Activated CD4-positive, CD25-positive, alpha-beta regulatory T cell treated with anti-CD3 and anti-CD28 coated beads, Interleukin-2, amount 50 U/mL, for 24 hours (primary cell): ENCODE results near the gene CRKL.
"Not testable (repeated sequence)": the region's sequence is repeated elsewhere in the genome, so short reads cannot be mapped to it uniquely, and the experiment has no call there.

Experiments used
- ATAC-seq, 2 donors: fragments of 150-1000 bp; cut with Tn5 transposase; one replicate each; pipeline ENCODE4 v1.10.0; 2021; ENCODE audit warnings: mild to moderate bottlenecking in 1 of 2, moderate library complexity in 1 of 2

CRKL gene, protein sequence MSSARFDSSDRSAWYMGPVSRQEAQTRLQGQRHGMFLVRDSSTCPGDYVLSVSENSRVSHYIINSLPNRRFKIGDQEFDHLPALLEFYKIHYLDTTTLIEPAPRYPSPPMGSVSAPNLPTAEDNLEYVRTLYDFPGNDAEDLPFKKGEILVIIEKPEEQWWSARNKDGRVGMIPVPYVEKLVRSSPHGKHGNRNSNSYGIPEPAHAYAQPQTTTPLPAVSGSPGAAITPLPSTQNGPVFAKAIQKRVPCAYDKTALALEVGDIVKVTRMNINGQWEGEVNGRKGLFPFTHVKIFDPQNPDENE

GRCh38 chr22:20916916-20917810 is at the start of gene CRKL:
CRKL (plus strand) TSS chr22:20917407; CDS start chr22:20917935, 528 bp downstream.
- ATAC-seq, result peak; percentile 98

DNA sequence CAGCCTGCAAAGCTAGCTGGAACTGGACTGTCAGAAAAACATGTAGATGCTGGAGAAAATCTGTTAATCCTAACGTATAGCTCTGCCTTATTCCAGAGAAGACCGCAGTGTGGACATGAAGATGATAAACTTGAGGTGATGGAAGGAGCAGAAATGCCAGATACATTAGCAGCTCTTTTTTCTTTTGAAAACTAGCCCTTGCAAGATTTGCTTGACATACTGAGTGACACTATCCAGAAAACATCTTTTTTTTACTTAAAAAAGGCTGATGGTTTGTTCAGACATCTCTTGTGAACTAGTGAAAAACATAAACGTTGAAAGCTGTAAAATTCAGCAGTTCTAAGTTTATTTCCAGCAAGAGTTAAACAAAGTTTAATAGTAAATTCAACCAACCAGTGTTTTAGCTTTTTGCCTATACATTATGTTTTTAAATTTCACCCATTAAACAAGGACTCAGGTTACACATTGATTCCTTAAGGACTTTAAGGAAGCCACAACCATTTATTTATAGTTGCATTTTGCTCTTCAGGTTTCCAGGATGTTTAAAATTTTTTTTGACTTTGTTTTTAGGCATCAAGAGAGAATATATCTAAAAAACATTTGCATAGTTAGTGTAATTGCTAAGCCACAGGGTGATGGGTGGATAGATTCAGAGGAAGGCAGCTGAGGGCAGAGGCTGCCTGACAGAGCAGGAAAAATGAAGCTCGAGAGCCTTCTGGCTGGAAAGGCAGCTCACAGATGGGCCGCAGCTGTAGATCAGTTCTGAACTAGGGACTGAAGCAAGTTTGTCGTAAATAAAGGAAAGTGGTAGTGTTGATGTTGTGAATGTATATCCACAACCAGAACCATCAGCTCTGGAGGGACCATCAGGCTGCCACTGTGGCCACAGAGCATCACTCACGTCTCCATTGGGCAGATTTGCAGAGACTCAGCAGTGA is 48.9 kb upstream of the CRKL start:
- ATAC-seq, result no peak

- no peak for ATAC-seq
These were observed 48.0 kb upstream of the CRKL start for GRCh38 chr22:20869234-20869633.

DNA sequence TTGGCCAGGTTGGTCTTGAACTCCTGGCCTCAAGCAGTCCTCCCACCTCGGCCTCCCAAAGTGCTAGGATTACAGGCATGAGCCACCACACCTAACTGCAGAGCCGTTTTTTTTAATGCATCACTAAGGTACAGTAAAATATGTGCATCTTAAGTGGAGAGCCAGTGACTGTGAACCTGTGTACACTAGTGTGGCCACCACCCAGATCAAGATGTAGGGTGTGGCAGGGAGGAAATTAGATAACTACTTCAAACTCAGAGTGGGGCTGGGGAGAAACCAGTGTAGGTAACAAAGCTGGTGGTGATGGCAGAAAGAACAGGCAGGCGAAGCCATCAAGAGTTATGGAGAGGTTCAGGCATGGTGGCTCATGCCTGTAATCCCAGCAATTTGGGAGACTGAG is 44.0 kb upstream of the CRKL start:
- ATAC-seq, result no peak

DNA sequence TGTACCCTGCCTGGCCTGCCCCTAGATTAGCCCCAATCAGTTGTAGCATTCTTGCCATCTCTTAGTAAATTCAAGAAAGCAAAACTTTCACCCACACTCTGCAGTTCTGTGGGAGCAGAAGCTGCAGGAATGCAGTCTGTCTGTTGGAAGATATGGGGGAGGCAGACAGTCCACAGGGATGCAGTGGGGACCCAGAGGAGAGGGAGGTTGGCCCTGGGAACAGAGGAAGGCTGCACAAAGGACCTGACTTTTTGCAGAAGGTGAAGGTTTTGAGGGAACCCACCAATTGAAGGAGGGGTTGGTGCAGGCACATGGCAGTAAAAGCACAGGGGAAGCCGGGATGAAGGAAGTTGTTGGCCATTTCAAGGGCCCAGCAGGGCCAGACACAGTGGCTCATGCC is 41.9 kb upstream of the CRKL start:
- no peak for ATAC-seq

DNA sequence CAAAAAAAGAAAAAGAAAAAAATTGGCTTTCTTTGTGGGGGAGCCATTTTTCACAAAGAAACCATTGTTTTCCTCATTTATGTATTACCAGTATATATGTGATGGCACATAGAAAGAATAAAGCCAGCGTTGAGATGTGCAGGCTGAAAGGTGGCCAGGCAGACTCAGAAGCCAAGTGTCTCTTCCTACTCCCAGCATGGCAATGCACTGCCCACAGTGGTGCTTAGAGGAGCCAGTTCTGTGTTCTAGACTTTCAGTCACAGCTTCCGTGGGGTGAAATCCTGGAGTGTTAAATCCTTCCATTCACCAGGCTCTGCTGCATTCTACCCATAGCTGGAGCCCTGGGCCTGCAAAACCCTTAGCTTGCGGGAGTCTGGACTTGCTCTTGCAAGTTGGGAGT is 39.5 kb upstream of the CRKL start:
- no peak for ATAC-seq

DNA sequence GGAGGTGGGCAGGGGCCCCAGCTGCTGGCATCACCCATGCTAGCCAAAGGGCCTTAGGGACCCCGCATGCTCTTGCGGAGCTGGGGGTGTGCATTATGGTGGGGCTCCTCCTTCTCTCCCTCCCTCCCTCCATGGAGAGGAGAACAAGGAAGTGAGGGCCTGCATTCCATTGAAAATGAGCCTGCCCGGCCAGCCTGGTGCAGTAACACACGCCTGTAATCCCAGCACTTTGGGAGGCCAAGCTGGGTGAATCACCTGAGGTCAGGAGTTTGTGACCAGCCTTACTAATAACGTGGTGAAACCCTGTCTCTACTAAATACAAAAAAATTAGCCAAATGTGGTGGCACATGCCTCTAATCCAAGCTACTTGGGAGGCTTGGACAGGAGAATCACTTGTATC is 36.0 kb upstream of the CRKL start:
- no peak for ATAC-seq

DNA sequence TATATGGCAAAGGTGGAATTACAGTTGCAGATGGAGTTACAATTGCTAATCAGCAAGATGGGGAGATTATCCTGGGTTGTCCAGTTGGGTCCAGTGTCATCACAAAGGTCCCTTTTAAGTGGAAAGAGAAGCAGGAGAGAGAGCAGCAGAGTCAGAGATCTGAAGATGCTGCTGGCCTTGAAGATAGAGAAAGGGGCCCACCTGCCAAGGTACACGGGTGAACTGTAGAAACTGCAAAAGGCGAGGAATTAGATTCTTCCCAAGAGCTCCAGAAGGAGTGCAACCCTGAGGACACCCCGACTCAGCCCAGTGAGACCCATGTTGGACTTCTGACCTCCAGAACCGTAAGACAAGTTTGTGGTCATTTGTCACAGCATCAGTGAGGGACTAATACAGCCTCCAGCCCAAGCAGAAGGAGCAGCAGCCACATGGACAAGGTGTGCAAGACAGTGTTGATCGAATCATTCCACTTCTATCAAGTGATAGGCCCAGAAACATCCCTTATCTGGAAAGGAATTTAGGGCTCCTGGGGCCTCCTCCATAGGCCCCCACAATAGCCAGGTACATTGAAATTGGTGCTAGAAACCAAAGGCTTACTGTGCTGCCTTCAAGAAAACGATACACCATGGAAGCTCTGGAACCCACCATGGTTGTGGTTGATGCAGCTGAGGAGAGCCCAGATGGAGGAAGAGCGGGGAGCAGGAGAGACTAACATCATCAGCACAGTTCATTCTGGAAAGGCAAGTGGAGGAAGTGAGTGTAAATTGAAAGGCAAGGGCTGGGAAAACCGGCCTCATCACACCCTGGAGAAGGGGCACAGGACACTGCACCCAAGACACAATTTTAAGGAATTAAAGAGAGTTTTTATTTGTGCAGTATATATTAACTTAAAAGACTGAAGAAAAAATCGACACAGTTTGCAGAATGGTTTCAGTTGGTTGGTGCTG is 35.1 kb upstream of the CRKL start:
- no peak for ATAC-seq

- no peak for ATAC-seq
These were observed 34.4 kb upstream of the CRKL start for GRCh38 chr22:20882855-20883254.

- ATAC-seq, result no peak
These were observed 32.8 kb upstream of the CRKL start for GRCh38 chr22:20884454-20884853.

DNA sequence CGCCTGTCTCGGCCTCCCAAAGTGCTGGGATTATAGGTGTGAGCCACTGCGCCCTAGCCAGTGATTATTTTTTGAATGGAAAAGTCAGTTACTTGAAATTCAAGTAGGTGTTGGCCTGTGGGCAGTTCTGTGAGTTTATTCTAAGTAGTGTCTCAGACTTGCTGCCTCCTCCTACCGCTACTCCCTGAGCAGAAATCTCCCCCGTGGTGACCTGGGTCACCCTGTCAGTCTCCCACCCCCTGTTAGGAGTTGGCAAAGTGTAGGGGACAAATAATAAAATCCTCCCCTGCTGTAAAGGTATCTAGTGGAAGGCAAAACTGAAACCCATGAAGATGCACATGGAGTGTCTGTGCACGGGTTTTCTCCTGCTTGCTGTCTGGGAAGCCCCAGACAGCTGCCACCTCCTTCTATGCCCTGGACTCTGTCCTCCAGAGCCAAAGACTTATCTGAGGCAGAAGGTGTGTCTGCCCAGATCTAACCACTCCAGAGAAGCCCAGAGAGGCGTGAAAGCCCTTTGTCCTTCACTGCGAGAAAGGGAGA is 32.1 kb upstream of the CRKL start:
- no peak for ATAC-seq

GRCh38 chr22:20885557-20886323 is 31.5 kb upstream of the CRKL start:
- ATAC-seq, result peak; percentile 48 to 59

DNA sequence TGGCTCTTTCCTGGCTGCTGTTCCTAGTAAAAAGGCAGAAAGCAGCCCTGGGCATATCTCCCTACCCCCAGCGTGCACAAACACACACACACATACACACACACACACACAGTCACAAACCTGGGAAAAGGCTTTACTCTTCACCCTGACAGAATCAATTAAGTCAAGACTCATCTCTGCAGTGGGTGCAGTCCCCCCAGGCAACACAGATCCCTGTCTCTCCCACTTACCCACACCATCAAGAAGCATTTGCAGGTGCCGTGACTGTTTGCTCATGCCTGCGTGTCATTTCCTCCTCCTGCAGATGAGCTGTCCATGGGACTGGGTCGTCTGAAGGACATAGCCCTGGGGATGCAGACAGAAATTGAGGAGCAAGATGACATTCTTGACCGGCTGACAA is 29.8 kb upstream of the CRKL start:
- no peak for ATAC-seq

DNA sequence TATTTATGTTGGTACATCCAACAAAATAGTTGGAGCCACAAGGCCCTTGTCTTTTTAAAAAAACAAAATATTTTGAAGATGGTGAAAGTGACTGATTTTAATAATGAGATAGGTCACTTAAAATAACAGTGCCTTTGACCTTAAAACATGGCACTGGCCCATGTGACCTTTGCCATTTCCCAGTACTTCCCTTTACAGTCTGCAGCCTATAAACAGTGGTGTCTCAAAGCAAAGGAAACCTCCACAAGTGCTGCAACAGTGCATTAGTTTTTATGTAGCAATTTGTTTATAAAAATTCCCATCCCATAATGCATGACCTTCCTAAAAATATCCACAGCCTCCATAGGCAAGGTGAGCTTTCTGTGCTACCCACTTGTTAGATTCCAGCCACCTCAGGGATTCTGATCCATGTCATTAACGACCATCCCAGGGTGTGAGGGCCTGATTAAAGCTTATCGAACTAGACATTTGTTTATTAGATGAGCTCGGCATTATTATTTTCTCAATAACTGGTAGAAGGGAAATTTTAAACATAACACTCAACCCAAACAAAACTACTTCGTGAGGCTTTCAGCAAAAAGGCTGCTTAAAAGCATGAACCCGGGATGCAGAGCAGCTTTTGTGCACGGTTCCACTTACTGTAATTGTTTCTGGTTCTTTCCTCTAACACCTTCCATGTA is 28.0 kb upstream of the CRKL start:
- ATAC-seq, result no peak

GRCh38 chr22:20889904-20890540 is 27.2 kb upstream of the CRKL start:
- ATAC-seq, result no peak

DNA sequence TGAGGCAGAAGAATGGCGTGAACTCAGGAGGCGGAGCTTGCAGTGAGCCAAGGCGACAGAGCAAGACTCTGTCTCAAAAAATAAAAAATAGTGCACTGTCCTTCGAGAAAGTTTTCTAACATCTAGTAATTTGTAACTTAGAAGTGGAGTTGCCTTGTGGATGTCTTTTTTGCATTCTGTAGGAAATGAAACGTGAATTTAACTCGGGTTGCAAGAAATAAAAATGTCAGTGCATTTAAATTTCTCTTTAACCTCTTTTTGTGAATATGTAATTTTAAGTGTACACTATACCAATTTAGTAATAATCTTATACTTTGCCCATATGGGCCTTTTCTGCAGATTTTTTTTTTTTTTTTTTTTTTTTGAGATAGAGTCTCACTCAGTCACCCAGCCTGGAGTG is 26.2 kb upstream of the CRKL start:
- ATAC-seq, result no peak

GRCh38 chr22:20897737-20898136 is 19.5 kb upstream of the CRKL start:
- ATAC-seq, result not testable (repeated sequence)

DNA sequence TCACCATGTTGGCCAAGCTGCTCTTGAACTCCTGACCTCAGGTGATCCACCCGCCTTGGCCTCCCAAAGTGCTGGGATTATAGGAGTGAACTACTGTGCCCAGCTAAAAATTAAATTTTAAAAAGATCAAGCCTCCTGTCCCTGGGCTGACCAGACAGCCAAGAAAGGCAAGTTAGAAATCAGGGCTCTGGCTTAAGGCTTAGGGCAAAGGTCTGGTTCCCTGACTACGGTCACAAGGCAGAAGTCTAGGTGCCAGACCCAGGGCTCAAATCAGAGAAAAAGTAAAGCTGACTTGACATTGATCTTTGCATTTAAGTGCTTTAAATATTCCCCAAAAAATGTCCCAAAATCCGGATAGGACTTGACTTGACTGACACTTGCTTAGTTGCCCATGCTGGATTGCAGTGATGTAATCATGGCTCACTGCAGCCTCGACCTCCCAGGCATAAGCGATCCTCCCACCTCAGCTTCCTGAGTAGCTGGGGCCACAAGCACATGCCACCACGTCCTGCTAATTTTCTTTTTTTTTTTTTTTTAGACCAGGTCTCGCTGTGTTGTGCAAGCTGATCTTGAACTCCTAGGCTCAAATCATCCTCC is 17.3 kb upstream of the CRKL start:
- ATAC-seq, result no peak
